HG03521 (cell line): Measurements from ENCODE around the gene GPC5.
"Not testable (repeated sequence)": the region's sequence is repeated elsewhere in the genome, so short reads cannot be mapped to it uniquely, and the experiment has no call there.

ENCODE experiments used
- ATAC-seq: cut with Tn5 transposase; IDR thresholded peaks from one replicate; pipeline ENCODE4 v1.9.1; 2021; ENCODE audit warnings: mild to moderate bottlenecking, moderate library complexity; ENCODE audit not compliant: unreplicated experiment

GPC5 gene

DNA sequence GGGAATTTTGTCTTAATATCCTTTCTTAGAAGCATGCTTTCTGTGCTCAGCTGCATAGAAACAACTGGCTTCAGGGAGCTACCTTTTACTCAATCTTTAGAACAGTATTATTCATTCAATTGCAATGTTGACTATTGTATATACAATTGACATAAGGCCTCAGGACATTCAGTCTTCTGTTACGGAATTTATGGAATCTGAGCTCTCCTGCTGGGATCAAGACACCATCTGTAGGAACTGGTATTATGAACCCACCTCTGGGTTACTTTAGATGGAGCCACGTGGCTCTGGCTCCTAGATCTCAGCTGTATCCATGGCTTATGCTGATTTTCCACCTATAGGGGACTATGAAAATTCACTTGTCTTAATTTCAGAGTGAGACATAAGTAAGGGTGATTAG lies 1112.0 kb downstream of the GPC5 start:
- no peak for ATAC-seq

DNA sequence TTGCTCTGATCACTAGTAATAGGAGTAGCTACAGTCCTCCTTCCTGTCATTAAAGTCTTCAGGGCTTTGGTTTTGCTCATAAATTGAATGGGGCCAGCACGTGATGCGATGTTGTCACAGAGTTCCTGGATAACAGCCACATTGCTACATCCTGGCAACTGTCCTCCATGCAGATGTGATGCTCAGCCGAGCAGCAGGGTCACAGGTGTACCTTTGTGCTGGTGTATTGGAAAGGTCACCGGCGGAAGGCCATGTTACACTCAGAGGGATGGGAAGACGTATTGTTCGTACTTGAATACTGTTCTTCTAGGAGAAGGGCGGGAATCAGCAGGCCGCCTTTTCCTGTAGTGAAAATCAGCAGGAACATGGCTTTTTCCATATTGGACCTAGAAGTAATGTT lies 1114.4 kb downstream of the GPC5 start:
- no peak for ATAC-seq

DNA sequence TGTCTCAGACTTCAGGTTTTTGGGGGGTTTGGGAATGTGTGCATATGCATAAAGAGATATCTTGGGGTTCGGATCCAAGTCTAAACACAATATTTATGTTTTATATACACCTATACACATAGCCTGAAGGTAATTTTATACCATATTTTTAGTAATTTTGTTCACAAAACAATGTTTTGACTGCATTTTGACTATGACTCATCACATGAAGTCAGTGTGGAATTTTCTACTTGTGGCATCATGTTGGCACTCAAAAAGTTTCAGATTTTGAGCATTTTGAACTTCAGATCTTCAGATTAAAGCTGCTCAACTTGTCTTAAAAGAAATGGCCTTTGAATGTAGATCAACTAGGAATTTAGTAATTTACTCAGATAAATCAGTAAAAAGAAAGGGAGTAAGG lies 1115.3 kb downstream of the GPC5 start:
- no peak for ATAC-seq

DNA sequence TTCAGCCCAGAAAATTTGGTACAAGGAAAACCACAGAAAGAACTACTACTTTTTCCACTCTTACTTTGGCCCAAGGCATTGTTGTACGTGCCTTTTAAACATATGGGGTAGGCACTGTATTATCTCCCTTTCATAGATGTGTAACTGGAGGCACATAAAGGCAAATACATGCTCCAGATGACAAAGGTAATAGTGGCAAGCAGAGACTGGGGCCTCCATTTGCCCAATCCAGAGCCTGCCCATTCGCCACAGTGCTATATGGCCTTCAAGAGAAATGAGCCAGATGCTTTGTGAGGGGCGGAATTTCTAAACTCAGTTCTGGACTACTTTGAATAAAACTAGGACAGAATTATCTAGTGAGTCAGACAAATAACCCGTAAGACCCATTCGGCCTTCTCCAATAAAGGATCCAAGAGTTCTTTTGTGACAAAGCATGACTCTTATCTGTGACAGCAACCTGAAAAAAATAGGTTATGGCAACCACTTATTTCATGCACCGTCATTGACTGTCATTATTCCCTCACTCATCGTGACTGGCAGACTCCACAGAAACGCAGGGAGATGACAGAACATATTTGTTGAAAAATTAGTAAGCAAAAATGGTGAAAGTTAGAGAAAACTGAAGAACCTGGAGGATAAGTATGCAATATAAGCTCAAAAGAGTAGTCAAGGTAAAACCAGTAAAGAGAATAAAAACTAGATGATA lies 1116.2 kb downstream of the GPC5 start:
- ATAC-seq: no peak

DNA sequence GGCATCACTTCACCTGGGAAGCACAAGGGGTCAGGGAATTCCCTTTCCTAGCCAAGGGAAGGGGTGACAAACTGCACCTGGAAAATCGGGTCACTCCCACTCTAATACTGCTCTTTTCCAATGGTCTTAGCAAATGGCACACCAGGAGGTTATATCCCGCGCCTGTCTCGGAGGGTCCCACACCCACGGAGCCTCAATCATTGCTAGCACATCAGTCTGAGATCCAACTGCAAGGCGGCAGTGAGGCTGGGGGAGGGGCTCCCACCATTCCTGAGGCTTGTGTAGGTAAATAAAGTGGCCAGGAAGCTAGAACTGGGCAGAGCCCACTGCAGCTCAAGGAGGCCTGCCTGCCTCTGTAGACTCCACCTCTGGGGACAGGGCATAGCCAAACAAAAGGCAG lies 1118.5 kb downstream of the GPC5 start:
- ATAC-seq: not testable (repeated sequence)

DNA sequence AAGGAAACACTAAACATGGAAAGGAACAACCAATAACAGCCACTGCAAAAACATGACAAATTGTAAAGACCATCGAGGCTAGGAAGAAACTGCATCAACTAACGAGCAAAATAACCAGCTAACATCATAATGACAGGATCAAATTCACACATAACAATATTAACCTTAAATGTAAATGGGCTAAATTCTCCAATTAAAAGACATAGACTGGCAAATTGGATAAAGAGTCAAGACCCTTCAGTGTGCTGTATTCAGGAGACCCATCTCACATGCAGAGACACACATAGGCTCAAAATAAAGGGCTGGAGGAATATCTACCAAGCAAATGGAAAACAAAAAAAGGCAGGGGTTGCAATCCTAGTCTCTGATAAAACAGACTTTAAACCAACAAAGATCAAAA lies 1120.2 kb downstream of the GPC5 start:
- not testable (repeated sequence) for ATAC-seq

DNA sequence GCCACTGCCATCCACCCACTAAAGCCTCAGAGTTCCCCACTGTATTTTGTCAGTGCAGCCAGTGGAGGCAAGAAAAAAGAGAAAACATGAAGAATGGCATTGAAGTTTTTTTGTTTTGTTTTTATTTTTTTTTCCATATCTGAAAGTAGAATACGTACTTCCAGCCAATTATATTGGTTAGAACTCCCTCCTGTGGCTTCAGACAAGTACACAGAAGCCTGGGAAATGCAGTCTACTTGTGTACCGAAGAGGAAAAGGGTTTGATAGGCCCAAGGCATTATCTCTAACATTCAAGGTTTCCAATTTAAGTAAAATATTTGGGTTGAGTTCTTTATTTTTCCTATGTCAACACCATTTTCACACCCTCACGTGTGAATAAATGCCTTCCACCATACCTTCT lies 1131.9 kb downstream of the GPC5 start:
- no peak for ATAC-seq

DNA sequence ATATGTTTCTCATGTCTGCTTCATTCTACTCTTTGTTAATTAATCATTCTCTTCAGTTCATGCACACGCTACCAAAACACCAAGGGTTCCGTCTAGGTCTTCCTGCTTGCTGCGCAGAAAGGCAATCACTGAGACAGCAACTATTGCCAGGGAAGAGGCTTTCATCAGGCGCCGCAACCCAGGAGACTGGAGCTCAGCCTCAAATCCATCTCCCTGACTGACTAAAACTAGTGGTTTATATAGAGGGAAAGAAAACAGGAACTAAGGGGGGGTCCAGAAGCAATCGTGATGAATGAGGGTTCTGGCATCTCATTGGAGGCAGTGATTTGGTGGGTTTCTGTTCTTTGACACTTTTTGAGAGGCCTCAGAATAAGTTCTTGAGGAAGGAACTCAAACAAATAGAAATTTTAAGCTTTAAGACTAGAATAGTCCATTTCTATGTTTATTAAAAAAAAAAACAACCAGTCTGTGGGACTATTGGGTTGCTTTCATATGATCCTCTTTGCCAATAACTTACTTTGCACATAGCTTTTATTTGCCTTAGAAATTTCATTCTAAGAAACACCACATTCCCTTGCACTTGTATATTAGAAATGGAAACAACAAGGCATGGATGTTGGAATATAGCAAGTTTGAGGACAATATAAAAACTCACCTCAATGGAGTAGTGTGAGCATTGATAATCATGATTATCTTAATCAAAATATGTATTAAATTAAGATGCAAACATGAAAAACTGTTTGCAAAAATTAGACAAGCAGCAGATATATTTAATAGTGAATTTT lies 1137.0 kb downstream of the GPC5 start:
- ATAC-seq: no peak

DNA sequence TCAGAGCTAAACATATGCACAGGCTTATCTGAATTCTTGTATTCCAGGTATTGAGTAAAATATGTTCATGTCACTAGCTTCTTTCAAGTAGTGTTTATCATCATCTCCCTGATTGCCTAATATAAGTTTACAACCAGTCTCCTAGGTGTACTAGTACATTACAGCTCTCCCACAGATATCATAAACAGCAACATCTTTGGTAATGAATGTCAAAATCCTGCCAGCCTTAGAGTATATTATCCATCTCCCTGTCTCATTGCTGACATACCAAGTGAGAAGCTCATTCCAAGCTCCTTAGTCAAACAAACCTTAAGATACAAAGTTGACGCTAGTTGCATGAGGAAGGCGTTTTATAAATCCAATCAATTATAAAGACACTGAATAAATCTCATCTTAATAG lies 1139.0 kb downstream of the GPC5 start:
- no peak for ATAC-seq

DNA sequence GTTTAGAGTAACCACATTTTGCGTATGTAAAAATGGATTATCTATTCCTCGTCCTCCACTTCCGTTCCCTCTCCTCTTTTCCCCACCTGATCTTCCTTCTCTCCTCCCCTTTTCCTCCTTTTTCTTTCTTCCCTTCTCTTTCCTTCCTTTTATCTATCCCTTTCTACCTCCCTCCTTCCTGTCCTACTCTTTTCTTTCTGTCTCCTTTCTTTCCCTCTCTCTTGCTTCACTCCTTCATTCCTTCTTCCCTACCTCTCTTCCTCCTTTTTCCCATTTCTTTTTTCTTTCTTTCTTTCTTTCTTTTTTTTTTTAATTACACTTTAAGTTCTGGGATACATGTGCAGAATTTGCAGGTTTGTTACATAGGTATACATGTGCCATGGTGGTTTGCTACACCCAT lies 1139.7 kb downstream of the GPC5 start:
- ATAC-seq: no peak

DNA sequence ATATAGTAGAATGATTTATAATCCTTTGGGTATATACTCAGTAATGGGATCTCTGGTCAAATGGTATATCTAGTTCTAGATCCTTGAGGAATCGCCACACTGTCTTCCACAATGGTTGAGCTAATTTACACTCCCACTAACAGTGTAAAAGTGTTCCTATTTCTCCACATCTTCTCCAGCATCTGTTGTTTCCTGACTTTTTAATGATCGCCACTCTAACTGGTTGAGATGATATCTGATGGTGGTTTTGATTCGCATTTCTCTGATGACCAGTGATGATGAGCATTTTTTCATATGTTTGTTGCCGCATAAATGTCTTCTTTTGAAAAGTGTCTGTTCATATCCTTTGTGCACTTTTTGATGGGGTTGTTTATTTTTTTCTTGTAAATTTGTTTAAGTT lies 1140.7 kb downstream of the GPC5 start:
- not testable (repeated sequence) for ATAC-seq

DNA sequence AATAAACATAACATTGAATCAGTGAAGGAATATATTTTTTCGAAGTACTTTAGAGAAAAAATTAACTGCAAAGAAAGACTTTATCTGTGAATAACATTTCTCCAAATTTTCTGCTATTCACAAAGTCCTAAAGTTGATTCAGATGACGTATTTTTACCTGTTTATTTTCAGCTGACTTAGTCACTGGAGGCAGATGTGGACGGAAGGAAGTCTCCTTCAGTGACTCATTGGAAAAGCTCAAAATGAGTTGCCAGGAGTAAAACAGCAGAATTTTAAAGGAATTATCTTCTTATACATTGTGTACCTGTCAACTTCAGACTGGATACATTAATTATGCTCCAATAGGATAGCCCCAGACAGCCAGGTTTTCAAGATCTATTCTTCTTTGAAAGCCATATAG lies 1148.8 kb downstream of the GPC5 start:
- no peak for ATAC-seq

DNA sequence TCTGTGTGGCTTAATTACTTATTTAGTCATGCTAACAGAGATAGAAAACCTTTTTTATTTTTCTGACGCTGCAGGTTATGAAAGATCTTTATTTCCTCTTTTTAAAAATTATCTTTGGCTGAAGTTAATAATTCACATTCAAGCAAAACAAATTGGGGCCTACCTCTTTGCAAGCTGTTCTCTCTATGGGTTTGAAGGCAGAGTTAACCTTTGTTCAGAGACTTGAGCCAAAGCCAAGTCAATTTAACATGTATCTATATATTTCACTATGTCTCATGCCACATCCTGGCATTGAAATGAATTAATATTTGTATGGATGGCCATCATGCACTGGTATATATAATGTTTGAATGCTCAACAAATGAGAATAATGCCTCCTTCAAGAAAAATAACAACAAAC lies 1150.9 kb downstream of the GPC5 start:
- no peak for ATAC-seq

DNA sequence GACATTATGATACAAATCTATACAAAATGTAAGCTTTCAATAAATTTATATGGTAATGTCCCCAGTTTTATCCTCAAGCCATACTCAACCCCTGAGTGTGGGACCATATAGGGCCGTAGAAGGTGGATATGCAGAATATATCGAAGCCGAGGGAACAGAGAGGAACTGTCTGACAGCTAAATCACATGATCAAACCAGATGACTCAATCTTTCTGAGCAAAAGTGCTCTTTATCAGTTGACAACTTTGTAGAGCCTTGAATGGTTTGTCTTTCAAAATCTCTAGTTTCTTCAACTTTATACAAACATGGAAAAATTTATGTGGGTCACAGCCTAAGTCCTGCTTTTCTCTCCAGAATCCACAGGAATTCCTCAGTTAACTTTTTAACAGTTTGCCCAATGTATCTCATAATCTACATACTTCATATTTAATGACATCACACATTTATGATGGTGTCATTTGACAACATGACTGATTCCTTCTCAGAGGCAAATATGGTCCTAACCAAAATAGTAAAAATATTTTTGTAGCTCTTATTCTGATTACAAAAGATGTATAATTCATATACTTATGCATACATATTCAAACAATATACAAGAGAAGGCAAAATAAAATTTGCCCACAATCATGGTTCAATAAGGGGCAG lies 1155.2 kb downstream of the GPC5 start:
- no peak for ATAC-seq

DNA sequence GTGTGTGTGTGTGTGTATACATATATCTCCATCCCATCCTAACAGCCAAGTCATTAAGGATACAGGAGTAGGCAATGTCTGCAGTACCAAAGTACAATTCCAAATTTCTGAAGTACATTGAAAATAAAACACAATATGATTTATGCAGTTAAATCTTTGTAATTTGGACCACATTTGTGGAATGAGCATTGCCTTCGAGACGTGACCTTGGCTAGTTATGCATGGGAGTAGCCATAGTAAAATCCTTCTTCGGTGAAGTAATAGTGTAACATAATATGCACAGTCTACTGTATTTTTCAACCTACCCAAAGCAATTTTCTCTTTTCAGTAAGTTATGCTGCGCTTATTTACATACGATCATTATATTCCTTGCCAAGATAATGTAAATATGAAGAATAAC lies 1162.5 kb downstream of the GPC5 start:
- no peak for ATAC-seq

DNA sequence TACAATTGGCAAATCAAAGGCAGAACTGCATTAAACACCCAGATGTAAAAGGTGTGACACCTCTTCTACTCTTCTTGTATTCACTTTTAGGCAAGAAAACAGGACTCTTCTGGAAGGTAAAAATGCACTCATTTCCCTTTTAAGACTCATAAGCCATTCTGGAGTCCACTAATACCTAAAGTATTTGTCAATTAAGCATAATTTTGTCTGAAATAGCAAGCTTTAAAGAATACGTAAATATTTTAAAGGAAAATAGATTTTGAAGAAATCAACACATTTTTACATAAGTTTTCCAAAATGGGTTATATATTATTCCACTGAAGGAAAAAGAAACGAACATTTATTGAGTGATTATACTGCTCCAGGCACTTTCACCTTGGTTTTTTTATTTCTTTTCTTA lies 1166.5 kb downstream of the GPC5 start:
- ATAC-seq: no peak

DNA sequence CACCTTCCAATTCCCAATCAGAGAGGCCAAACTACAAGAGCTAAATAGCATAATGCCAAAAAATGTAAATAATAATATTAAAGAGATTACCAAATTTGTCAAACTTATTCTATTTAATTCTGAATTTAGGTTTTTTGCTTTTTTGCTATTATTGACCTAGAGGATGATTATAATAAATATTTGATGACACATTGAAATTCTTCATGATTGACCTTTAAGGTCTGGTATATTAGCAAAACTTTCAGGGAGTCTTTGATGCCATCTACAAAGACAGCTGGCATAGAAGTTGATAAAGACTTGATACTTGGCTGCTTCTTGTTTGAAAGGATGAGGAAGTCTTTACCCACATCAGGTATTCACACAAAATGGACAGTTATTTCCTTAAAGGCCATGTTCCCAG lies 1168.3 kb downstream of the GPC5 start:
- ATAC-seq: no peak

DNA sequence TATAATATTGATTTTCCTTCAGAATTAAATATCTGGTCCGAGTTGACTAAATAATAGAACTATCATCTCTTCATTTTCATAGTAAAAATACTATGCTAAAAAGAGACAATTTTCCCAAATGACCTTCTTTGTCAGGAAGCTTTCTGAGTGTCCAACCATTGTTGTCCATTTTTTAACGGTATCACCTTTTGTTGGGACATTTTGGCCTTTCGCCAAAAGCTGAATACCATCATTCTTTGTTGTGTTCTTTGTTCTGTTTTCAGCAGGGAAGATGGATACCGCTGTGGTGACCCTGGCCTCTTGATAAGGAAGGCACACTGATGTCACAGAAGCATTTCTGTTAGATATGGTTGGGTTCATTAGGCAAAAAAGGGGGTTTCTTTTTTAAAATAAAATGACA lies 1173.8 kb downstream of the GPC5 start:
- no peak for ATAC-seq

DNA sequence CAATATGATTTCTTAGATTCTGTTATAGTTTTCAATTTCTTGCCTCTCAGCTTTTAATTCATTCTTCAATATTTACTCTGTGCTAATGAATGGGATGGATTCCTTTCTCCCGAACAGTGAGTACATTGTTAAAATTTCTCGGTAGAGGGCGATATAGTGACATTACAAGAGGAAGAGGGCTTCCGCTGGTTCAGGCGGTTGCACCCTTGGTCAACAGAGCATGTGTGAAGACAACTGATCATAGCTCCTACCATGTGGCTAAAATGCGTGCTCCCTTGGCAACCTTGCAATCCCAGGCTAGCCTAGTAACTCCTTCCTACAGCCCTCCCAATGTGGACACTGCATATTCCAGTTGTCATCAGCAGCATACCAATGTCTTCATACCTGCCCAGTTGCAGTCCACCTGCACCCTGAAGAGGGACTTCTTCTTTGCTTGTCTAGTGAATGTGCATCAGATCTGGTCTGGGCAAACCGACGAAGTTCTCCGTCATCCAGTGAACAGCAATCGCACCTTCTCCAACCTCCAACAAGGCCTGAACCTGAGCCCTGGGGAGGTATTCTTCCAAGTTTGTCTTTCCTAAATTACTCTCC lies 1175.1 kb downstream of the GPC5 start:
- ATAC-seq: no peak

DNA sequence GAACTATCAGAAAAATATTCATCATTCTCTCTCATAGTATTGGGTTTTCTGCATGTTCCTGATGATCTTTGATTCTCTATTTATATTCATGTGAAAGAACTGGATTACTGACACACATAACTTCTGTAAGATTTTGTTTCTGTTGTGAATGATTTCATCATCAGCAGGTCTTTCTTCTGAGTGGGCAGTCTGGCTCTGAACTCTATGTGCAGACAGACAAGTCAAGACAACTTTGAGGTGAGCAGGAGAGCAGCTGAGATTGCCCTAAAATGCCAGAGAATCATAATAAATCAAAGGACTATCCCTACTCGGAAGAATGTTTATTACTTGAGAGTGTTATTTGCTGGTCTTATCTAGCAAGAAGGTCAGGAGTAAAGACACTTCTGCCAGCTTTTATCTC lies 1176.1 kb downstream of the GPC5 start:
- ATAC-seq: no peak

DNA sequence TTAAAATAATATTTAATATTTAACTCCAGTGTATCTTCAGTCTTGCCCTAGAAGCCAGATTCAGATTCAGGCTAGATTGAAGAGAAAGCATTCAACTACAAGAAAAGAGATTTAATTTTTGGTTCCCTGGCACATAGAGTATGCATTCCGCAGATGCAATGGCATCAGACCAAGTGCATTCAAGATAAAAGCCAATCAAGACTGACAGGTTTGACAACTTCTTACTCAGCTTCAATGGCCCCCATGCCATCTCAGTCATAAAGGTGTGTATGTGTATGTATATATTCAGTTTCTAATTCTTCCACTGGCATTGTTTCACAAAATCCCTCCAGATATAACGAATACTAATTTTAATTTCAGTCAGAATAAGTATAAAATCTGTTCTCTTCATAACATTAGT lies 1177.4 kb downstream of the GPC5 start:
- ATAC-seq: no peak

DNA sequence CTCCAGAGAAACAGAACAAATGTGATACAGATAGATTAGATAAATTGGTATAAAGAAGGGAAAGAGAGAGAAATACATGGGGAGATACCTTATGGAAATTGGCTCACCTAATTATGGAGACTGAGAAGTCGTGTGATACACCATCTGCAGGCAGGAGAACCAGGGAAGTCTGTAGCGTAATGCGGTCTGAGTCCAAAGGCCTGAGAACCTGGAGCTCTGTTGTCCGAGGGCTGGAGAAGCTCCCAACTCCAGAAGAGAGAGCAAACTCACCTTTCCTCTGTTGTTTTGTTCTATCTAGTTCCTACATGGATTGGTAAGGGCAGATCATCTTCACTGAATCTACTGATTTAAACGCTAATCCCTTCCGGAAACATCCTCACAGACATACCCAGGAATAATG lies 1179.9 kb downstream of the GPC5 start:
- no peak for ATAC-seq
